HG03135 (cell line): ENCODE results near the gene GPAT3.
"Not testable (repeated sequence)": the region's sequence is repeated elsewhere in the genome, so short reads cannot be mapped to it uniquely, and the experiment has no call there.

Experiments
- ATAC-seq: cut with Tn5 transposase; IDR thresholded peaks from one replicate; pipeline ENCODE4 v1.9.1; 2021; ENCODE audit warnings: mild to moderate bottlenecking, moderate library complexity; ENCODE audit not compliant: unreplicated experiment

GPAT3 gene

GRCh38 chr4:83535520-83536361, at the start of gene GPAT3:
Gene GPAT3 (plus strand): TSS chr4:83536108. CDS start chr4:83536623, 515 bp downstream.
- ATAC-seq = peak; percentile 60

- no peak for ATAC-seq
Observed at GRCh38 chr4:83486457-83487129, 49.3 kb upstream of the GPAT3 start.

GRCh38 chr4:83489711-83490326, 46.1 kb upstream of the GPAT3 start:
- ATAC-seq = no peak

- no peak for ATAC-seq
Observed at GRCh38 chr4:83490876-83491450, 44.9 kb upstream of the GPAT3 start.

- not testable (repeated sequence) for ATAC-seq
Observed at GRCh38 chr4:83496085-83496917, 39.6 kb upstream of the GPAT3 start.

- no peak for ATAC-seq
Observed at GRCh38 chr4:83498187-83498586, 37.7 kb upstream of the GPAT3 start.

GRCh38 chr4:83501671-83502070, 34.2 kb upstream of the GPAT3 start:
- ATAC-seq = not testable (repeated sequence)

GRCh38 chr4:83503974-83504373, 31.9 kb upstream of the GPAT3 start:
- ATAC-seq = no peak

GRCh38 chr4:83504503-83504902, 31.4 kb upstream of the GPAT3 start:
- no peak for ATAC-seq

GRCh38 chr4:83504996-83505395, 30.9 kb upstream of the GPAT3 start:
- no peak for ATAC-seq

- not testable (repeated sequence) for ATAC-seq
Observed at GRCh38 chr4:83509156-83509585, 26.7 kb upstream of the GPAT3 start.

- ATAC-seq = no peak
Observed at GRCh38 chr4:83510442-83510841, 25.5 kb upstream of the GPAT3 start.

- ATAC-seq = no peak
Observed at GRCh38 chr4:83516042-83516772, 19.7 kb upstream of the GPAT3 start.

GRCh38 chr4:83522239-83522638, 13.7 kb upstream of the GPAT3 start:
- no peak for ATAC-seq

- ATAC-seq = no peak
Observed at GRCh38 chr4:83527671-83528070, 8.2 kb upstream of the GPAT3 start.

- peak; percentile 17 for ATAC-seq
Observed at GRCh38 chr4:83536362-83537272, 709 bp downstream of the GPAT3 start.

- no peak for ATAC-seq
Observed at GRCh38 chr4:83542225-83542624, 6.3 kb downstream of the GPAT3 start.

- no peak for ATAC-seq
Observed at GRCh38 chr4:83546786-83547185, 10.9 kb downstream of the GPAT3 start.
